SK-N-MC (cell line): ENCODE measurements around the gene TRPM7.

Experiments
- EZH2 ChIP-seq: fragments of 200-600 bp; sonication (generic); IDR thresholded peaks from one replicate; pipeline ENCODE4 v1.6.1; 2017; ENCODE audit warnings: antibody characterized with exemption
- FOXP2 ChIP-seq: optimal IDR thresholded peaks from 2 replicates; pipeline ENCODE3; 2011; ENCODE audit warnings: mild to moderate bottlenecking, moderate library complexity; ENCODE audit not compliant: insufficient read depth; ENCODE audit errors: extremely low read length, control extremely low read depth
- POLR2AphosphoS5 ChIP-seq: IDR thresholded peaks from 2 replicates; pipeline ENCODE4 v1.6.1; 2012; ENCODE audit warnings: mild to moderate bottlenecking, low read depth, low read length, borderline replicate concordance

DNA sequence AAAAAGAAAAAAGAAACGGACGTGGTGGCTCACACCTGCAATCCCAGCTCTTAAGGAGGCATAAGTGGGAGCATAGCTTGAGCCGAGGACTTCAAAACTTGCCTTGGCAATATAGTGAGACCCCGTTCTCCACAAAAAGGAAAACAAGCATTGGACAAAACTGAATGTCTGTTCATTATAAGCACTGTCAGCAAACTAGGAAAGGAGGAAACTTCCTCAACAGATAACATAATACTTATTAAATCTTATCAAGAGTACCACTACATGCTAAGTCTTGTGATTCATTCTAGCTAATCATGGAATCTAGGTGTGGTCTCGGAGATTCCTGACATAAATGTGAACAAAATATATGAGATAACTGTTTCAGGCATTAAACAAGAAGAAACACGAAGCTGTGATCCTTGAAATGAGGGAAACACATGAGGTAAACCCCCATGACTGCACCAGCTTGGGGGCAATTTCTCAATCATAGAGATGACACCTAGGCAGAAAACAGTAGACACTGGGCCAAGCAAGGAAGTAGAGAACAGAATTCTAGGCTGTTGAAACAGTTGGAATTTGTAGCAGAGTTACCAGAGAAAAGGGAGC lies 33.3 kb downstream of the TRPM7 start:
- TF ChIP-seq POLR2AphosphoS5 (no peak), EZH2 (no peak), FOXP2 (no peak)
